NCI-H748 (cell line): ENCODE results near the gene TSPAN9.

ENCODE experiments used
- DNase-seq: peaks from one replicate; lab custom pipeline; 2025; ENCODE audit not compliant: unreplicated experiment; lab: John Stamatoyannopoulos, UW

Gene TSPAN9

GRCh38 chr12:3077572-3078081 is 448 bp downstream of the TSPAN9 start:
- DNase-seq, result no peak

DNA sequence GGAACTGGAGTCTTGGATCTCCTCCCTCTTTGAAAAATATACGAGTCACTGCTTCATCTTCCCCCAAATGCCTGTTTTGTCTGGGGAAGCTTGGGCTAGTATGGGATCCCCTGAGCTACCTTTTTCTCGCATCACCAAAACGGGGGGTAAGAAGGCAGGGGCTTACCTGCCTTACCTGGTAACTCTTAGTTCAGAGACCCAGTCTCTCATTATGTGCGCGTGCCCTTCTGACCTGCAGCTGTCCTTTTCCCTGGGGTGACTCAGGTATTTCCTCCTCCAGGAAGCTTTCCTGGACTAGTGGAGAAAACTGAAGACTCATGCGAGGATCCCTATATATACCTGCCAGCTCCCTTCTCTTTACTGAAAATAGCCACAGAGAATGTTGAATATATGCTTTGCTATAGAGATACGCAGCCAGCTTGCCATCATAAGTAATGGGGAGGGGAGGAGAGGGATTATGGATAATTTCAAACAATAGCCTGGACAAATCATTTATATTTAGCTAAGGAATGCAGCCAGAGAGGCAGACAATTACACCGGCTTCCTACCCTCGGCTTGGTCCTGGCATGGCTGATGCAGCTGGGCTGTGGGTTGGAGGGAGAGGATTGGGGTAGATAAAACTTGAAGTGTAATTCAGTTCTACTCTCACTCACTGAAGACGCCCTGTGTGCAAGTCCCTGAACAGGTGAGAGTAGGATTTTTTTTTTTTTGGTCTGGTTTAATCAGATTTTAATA is 1.1 kb downstream of the TSPAN9 start:
- DNase-seq, result no peak

- DNase-seq, result no peak
These were observed 3.9 kb downstream of the TSPAN9 start for GRCh38 chr12:3081091-3081490.

- no peak for DNase-seq
These were observed 4.7 kb downstream of the TSPAN9 start for GRCh38 chr12:3081886-3082285.

GRCh38 chr12:3083241-3083920 is 6.2 kb downstream of the TSPAN9 start:
- no peak for DNase-seq

DNA sequence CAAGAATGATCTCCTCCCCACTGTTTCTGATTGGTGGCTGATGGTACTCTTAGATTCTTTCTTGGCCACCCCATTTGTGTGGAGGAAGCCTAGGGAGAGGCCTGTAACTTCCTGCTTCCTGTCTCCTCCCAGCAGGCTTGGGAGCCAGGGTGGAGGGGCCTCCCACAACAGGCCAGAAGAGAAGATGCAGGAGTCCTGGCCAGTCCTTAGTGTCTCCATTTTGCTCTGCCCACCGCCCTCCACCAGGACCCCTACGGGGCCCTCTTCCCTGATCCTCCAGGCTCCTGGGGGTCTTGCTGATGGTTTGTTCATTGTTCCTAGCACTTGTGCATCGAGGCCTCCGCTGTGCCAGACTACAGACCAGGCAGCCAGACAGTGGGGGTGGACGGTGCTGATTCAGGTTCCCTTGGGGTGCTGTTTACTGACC is 6.8 kb downstream of the TSPAN9 start:
- DNase-seq, result no peak

GRCh38 chr12:3084742-3085141 is 7.6 kb downstream of the TSPAN9 start:
- DNase-seq, result no peak

DNA sequence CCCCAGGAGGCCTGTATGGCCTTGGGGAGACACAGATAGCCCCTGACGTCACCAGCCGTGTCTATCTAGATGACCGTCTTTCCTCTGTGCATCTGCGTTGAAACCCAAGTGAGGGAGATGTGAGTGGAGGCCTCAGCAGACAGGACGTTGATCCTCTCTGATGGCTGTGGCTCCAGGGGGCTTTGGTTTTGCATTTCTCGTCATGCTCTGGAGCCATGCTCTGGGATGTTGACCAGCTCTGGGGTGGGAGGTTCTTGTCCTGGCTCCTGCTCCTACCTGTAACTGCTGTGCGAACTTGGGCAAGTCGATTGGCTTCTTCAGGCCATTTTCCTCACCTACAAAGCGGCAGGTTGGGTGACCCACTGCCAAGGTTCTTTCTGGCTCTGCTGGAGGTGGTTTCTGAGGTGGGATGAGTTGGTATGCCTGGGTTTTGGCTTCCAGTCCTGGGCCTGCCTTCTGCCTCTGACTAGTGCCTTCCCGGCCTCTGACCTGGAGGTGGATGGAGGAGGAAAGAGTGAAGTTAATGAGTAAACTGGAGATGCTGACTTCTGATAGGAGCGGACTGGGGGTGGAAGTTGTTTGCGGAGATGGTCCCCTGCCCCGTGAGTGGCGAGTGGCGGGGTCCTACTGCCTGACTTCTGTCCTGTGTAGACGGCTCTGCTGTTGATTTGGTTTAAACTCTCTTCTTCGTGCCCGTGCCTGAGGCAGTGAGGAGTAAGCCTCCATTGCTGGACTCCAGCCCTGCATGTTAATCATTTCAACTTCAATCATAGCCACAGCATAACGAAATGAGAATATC is 8.4 kb downstream of the TSPAN9 start:
- no peak for DNase-seq

- DNase-seq, result no peak
These were observed 9.0 kb downstream of the TSPAN9 start for GRCh38 chr12:3086211-3086610.

- no peak for DNase-seq
These were observed 9.6 kb downstream of the TSPAN9 start for GRCh38 chr12:3086729-3087323.

GRCh38 chr12:3087758-3088650 is 10.8 kb downstream of the TSPAN9 start:
- no peak for DNase-seq

DNA sequence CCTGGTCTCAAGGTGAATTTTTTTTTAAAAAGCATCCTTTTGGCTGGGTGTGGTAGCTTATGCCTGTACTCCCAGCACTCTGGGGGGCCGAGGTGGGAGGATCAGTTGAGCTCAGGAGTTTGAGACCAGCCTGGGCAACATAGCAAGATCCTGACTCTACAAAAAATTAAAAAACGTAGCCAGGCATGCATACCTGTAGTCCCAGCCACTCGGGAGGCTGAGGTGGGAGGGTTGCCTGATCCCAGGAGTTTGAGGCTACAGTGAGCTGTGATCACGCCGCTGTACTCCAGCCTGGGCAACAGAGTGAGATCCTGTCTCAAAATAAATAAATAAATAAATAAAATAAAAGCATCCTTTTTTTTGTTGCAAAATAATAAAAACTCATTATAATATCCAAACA is 12.4 kb downstream of the TSPAN9 start:
- DNase-seq, result no peak

DNA sequence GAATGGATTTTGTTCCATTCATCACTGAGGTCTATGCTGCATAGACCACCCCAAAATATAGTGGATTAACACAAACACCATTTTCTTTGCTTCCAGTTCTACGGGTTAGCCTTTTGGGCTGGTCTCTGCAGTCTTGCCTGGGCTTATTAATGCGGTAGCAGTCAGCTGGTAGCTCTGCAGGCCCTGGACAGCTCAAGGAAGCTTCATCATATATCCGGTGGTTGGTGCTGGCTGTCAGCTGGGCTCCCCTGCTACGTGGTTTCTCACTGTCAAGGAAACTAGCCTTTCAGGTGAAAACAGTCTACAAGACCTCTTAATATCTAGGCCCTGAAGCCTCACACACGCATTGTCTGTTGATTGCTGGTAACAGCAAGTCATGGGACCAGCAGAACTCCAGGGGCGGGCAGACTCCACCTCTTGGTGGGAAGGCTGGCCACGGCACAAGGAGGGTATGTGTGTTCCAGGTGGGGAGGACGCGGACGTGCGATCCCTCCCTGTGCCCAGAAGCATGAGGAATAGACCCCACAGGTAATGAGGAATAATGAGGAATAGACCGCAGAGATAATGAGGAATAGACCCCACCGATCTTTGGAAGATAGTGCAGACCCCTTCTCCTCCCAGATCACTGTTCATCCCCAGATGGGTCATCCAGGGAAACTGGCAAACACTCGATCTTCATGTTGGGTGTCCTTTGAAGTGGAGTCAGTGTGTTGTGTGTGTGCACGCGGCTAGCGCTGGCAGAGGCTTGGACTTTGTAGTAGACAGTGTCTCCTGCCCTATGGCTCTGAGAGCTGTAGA is 13.3 kb downstream of the TSPAN9 start:
- no peak for DNase-seq

DNA sequence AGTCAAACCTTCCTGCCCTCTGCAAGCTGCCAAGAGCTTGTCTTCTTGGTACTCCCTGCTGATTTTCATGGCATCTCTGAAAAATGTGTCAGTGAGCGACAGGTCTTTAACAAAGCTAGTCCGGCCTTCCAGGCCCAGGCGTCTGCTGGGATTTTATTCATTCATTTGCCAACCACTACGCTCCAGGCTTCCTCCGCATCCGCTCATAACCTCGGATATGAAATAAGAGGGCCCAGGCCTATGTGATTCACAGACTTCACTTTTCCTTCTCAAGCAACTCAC is 13.8 kb downstream of the TSPAN9 start:
- no peak for DNase-seq

DNA sequence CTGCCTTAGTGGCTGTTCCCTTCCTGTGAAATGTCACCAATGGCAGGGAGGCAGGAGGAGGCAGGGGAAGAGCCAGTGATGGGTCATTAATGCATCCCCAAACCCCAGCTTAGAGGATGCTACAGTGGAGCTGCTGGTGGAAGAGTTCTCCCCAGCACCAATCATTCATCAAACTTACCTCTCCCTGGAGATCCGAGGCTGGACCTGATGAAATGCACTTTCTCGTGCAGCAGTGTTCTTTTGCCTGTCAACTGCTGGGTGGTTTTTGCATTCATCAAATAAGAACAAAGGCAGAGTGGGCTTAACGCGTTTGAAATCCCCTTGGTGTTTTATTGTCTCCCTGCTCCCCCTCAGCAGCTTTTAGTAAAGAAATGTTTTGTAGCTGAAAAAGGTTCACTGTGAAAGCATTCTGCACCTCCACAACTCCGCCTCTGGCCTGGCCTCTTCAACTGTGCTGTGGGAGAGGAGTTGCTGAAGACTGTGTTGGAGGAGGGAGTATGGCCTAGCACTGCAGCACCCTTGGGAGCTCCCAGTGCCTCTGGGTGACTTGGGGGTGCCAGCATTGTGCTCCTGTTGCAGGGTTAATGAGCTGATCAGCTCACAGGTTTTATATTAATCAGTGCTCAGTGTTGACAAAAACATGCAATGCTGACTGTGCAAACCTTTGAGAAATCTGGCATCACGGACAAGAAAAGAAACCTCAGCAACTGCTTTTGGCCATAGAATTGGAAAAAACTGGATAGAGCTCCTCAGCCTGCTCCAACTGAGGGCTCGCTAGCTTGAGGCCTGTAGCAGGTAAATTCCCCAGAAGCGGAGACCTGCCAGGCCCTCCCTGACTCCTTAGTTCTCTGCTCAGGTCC is 14.4 kb downstream of the TSPAN9 start:
- DNase-seq, result no peak

- no peak for DNase-seq
These were observed 15.6 kb downstream of the TSPAN9 start for GRCh38 chr12:3092764-3093163.

DNA sequence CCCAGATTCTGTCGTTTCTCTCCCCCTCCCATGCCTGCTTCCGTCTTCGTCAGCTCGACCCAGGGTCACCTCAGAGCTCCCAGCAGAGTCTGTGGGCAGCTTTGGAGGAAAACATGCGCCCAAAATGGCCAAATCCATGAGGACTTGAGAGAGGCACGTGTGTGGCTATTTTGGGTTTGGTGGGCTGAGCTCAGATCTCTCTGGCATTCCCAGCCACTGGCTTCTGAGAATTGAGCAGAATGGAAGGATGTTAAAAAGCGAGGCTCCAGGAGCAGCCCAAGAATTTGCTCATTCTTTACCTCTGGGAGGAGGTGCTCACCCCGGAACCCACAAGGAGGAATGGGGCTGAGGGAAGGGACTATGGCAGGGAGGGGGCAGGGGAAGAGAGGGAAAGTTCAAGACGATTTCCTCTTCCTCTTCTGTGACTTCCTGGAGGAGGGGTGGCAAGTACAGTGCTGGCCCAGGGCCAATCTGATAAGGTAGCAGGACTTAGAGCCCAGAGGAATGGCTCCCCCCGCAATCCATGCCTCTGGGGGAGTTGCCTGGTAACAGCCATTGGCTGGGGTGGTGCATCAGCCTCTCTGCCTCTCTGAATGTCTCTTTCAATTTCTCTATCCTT is 20.1 kb downstream of the TSPAN9 start:
- DNase-seq, result no peak

- no peak for DNase-seq
These were observed 20.7 kb downstream of the TSPAN9 start for GRCh38 chr12:3097836-3098235.
